Neuronal stem cell (in vitro differentiated cells): ENCODE results near the gene DLL3.
A peak's percentile ranks its signal among the peaks of the same experiment; 100 is the strongest.

Experiments
- DNase-seq: peaks from one replicate; pipeline ENCODE4 v3.0.0-alpha.2; 2013; ENCODE audit warnings: low spot score
- H2AFZ ChIP-seq: one replicate; pipeline ENCODE4 v1.6.1; 2013; ENCODE audit warnings: mild to moderate bottlenecking, low read length, inconsistent platforms
- H2AK5ac ChIP-seq: 2 replicates; pipeline ENCODE4 v1.6.1; 2013; ENCODE audit warnings: low read depth, mild to moderate bottlenecking, inconsistent platforms, low read length, moderate library complexity, mixed read lengths
- H2BK120ac ChIP-seq: 2 replicates; pipeline ENCODE4 v1.6.1; 2013; ENCODE audit warnings: low read depth, mild to moderate bottlenecking, inconsistent platforms, low read length, moderate library complexity, mixed read lengths
- H2BK12ac ChIP-seq: one replicate; pipeline ENCODE4 v1.6.1; 2013; ENCODE audit warnings: low read length, inconsistent platforms
- H2BK15ac ChIP-seq: 2 replicates; pipeline ENCODE4 v1.6.1; 2013; ENCODE audit warnings: mild to moderate bottlenecking, low read length, inconsistent platforms, mixed read lengths
- H2BK5ac ChIP-seq: one replicate; pipeline ENCODE4 v1.6.1; 2013; ENCODE audit warnings: inconsistent platforms, mild to moderate bottlenecking, low read length, moderate library complexity
- H3K14ac ChIP-seq: one replicate; pipeline ENCODE4 v1.6.1; 2013; ENCODE audit warnings: low read length, inconsistent platforms
- H3K18ac ChIP-seq: 2 replicates; pipeline ENCODE4 v1.6.1; 2013; ENCODE audit warnings: low read length, inconsistent platforms
- H3K23ac ChIP-seq: 2 replicates; pipeline ENCODE4 v1.6.1; 2013; ENCODE audit warnings: low read depth, mild to moderate bottlenecking, mixed read lengths, low read length, inconsistent platforms; ENCODE audit not compliant: poor library complexity
- H3K27ac ChIP-seq: replicated peaks from 3 replicates; pipeline ENCODE4 v1.5.1; 2013; ENCODE audit warnings: low read length, inconsistent platforms
- H3K27me3 ChIP-seq, 3 experiments: 2 replicates each; pipeline ENCODE4 v1.6.1; 2013; ENCODE audit warnings: low read length in 3 of 3, mild to moderate bottlenecking in 2 of 3, inconsistent platforms in 1 of 3, low read depth in 1 of 3, mixed read lengths in 1 of 3, moderate library complexity in 1 of 3; ENCODE audit not compliant: control insufficient read depth in 3 of 3, insufficient read depth in 3 of 3
- H3K36me3 ChIP-seq, 2 donors: replicated peaks in 1 of 2; 2 replicates each; pipeline ENCODE4 v1.6.1; 2013; ENCODE audit warnings: low read length in 2 of 2; ENCODE audit not compliant: control insufficient read depth in 2 of 2, insufficient read depth in 2 of 2
- H3K4ac ChIP-seq: 2 replicates; pipeline ENCODE4 v1.6.1; 2013; ENCODE audit warnings: inconsistent platforms, mild to moderate bottlenecking, low read length, moderate library complexity
- H3K4me1 ChIP-seq, 2 donors: 1 replicate in 1 of 2; 2 replicates in 1 of 2; pipeline ENCODE4 v1.6.1; 2013; ENCODE audit warnings: low read length in 2 of 2, low read depth in 1 of 2; ENCODE audit not compliant: control insufficient read depth in 2 of 2, insufficient read depth in 1 of 2
- H3K4me2 ChIP-seq: one replicate; pipeline ENCODE4 v1.6.1; 2013; ENCODE audit warnings: mild to moderate bottlenecking, low read length, inconsistent platforms; ENCODE audit not compliant: insufficient read depth, poor library complexity, severe bottlenecking
- H3K4me3 ChIP-seq, 2 donors: 2 replicates each; pipeline ENCODE4 v1.5.1; 2013; ENCODE audit warnings: low read length in 2 of 2, mild to moderate bottlenecking in 2 of 2, inconsistent platforms in 1 of 2, moderate library complexity in 1 of 2
- H3K79me1 ChIP-seq: one replicate; pipeline ENCODE4 v1.6.1; 2013; ENCODE audit warnings: low read depth, mild to moderate bottlenecking, inconsistent platforms, low read length, moderate library complexity
- H3K9ac ChIP-seq: one replicate; pipeline ENCODE4 v1.6.1; 2013; ENCODE audit warnings: mild to moderate bottlenecking, low read depth, low read length, inconsistent platforms; ENCODE audit not compliant: poor library complexity
- H3K9me3 ChIP-seq, 2 donors: replicated peaks in 1 of 2; 2 replicates each; pipeline versions ENCODE3 to v1.6.1; 2013; ENCODE audit warnings: low read length in 2 of 2, mild to moderate bottlenecking in 2 of 2, inconsistent platforms in 1 of 2, low read depth in 1 of 2, mixed read lengths in 1 of 2, moderate library complexity in 1 of 2; ENCODE audit not compliant: control insufficient read depth in 2 of 2, insufficient read depth in 1 of 2
- H4K8ac ChIP-seq: one replicate; pipeline ENCODE4 v1.6.1; 2013; ENCODE audit warnings: low read depth, mild to moderate bottlenecking, inconsistent platforms, low read length, moderate library complexity
- H4K91ac ChIP-seq: one replicate; pipeline ENCODE4 v1.6.1; 2013; ENCODE audit warnings: low read length, low read depth, mild to moderate bottlenecking, inconsistent platforms; ENCODE audit not compliant: poor library complexity
- WGBS, 2 donors: extraction: QIAGEN DNeasy Blood & Tissue Kit; methylation state at CpG; one replicate each; pipeline ENCODE4 v1.1.7; 2013; ENCODE audit warnings: missing lambda C conversion rate in 2 of 2, mixed read lengths in 1 of 2; ENCODE audit not compliant: insufficient read length in 2 of 2, insufficient replicate concordance in 1 of 2; ENCODE audit errors: extremely low coverage in 2 of 2; 5-methylcytosine and 5-hydroxymethylcytosine counted together

The DLL3 gene

GRCh38 chr19:39494661-39495060, 4.1 kb upstream of the DLL3 start:
- H2AK5ac ChIP-seq: no peak overlapping the region
- H3K23ac ChIP-seq: no peak overlapping the region
- no peak overlapping the region for H3K9ac ChIP-seq
- DNase-seq: no peak
- WGBS, 2 donors: no CpG with 5 or more reads among the region's 5 CpGs
- no peaks in the 10 kb centered on the region for H3K9me3 ChIP-seq
- H3K4me1 ChIP-seq: peaks cover 7 to 9% of the 10 kb centered on the region in 2 donors
- H3K27me3 ChIP-seq: peaks cover 9 to 18% (median 15%) of the 10 kb centered on the region in 3 experiments
- no peak overlapping the region for H4K91ac ChIP-seq
- H4K8ac ChIP-seq: no peak overlapping the region
- H3K27ac ChIP-seq: no peak overlapping the region
- no peak overlapping the region for H3K4me2 ChIP-seq
- H3K4me3 ChIP-seq: no peak overlapping the region
- no peak overlapping the region for H2BK5ac ChIP-seq
- H3K18ac ChIP-seq: no peak overlapping the region
- peaks cover 9 to 19% of the 10 kb centered on the region in 2 donors for H3K36me3 ChIP-seq
- no peak overlapping the region for H2BK120ac ChIP-seq
- no peak overlapping the region for H2AFZ ChIP-seq
- H3K79me1 ChIP-seq: no peaks in the 10 kb centered on the region
- H3K14ac ChIP-seq: no peak overlapping the region
- H2BK12ac ChIP-seq: no peak overlapping the region
- no peak overlapping the region for H3K4ac ChIP-seq
- no peak overlapping the region for H2BK15ac ChIP-seq

DNA sequence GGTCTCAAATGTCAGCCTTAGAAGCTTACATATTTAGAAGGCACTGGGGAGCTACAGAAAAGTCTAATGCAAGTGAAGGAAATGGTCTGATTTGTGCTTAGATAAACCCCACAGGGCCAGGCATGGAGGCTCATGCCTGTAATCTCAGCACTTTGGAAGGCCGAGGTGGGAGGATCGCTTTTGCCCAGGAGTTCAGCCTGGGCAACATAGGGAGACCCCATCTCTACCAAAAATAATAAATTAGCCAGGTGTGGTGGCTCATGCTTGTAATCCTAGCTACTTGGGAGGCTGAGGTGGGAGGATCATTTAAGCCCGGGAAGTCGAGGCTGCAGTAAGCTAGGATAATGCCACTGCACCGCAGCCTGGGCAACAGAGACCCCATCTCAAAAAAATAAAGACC, 2.7 kb upstream of the DLL3 start:
- peaks cover 3 to 11% of the 10 kb centered on the region in 2 donors for H3K36me3 ChIP-seq
- H3K18ac ChIP-seq: no peak overlapping the region
- no peak overlapping the region for H3K4ac ChIP-seq
- H3K9me3 ChIP-seq: no peaks in the 10 kb centered on the region
- H3K4me1 ChIP-seq: peaks cover 7 to 9% of the 10 kb centered on the region in 2 donors
- H3K27me3 ChIP-seq: peaks cover 11 to 28% (median 26%) of the 10 kb centered on the region in 3 experiments
- no peak overlapping the region for H2BK15ac ChIP-seq
- H3K4me2 ChIP-seq: no peak overlapping the region
- H2BK120ac ChIP-seq: no peak overlapping the region
- no peak overlapping the region for H3K14ac ChIP-seq
- H3K9ac ChIP-seq: no peak overlapping the region
- no peaks in the 10 kb centered on the region for H3K79me1 ChIP-seq
- no CpG with 5 or more reads among the region's 5 CpGs for WGBS, 2 donors
- no peak for DNase-seq
- peak overlapping the region; percentile 6 for H4K8ac ChIP-seq
- no peak overlapping the region for H3K27ac ChIP-seq
- no peak overlapping the region for H3K23ac ChIP-seq
- H2AFZ ChIP-seq: no peak overlapping the region
- H3K4me3 ChIP-seq: no peak overlapping the region
- no peak overlapping the region for H2BK5ac ChIP-seq
- H2BK12ac ChIP-seq: no peak overlapping the region
- H4K91ac ChIP-seq: no peak overlapping the region
- H2AK5ac ChIP-seq: no peak overlapping the region

- no CpG with 5 or more reads among the region's 7 CpGs for WGBS, 2 donors
- no peak overlapping the region for H3K14ac ChIP-seq
- H2BK15ac ChIP-seq: no peak overlapping the region
- H2AK5ac ChIP-seq: no peak overlapping the region
- H3K79me1 ChIP-seq: no peaks in the 10 kb centered on the region
- no peak overlapping the region for H2BK5ac ChIP-seq
- H3K9me3 ChIP-seq: peaks cover 0 to 3% of the 10 kb centered on the region in 2 donors
- no peak overlapping the region for H3K18ac ChIP-seq
- H2BK12ac ChIP-seq: no peak overlapping the region
- no peak overlapping the region for H3K4ac ChIP-seq
- H4K8ac ChIP-seq: no peak overlapping the region
- no peaks in the 10 kb centered on the region for H3K36me3 ChIP-seq
- H3K4me3 ChIP-seq: peak overlapping the region in 1 of 2 donors; percentile 43
- peaks cover 11 to 36% (median 26%) of the 10 kb centered on the region in 3 experiments for H3K27me3 ChIP-seq
- no peak overlapping the region for H4K91ac ChIP-seq
- H3K23ac ChIP-seq: no peak overlapping the region
- peaks cover 7 to 9% of the 10 kb centered on the region in 2 donors for H3K4me1 ChIP-seq
- H3K9ac ChIP-seq: no peak overlapping the region
- H3K4me2 ChIP-seq: peak overlapping the region; percentile 86
- no peak for DNase-seq
- no peak overlapping the region for H3K27ac ChIP-seq
- no peak overlapping the region for H2BK120ac ChIP-seq
- peak overlapping the region; percentile 85 for H2AFZ ChIP-seq
These were observed 1.1 kb upstream of the DLL3 start for GRCh38 chr19:39497701-39497995.

- peak overlapping the region; percentile 43 to 70 for H3K4me3 ChIP-seq
These were observed 550 bp upstream of the DLL3 start for GRCh38 chr19:39497996-39498797.

More at GRCh38 chr19:39497996-39498797, 550 bp upstream of the DLL3 start:
- Histone ChIP-seq H3K23ac (peak overlapping the region; percentile 66), H2BK15ac (peak overlapping the region; percentile 5), H3K9ac (peak overlapping the region; percentile 50), H4K91ac (no peak overlapping the region), H3K4ac (no peak overlapping the region), H2BK12ac (no peak overlapping the region), H3K18ac (peak overlapping the region; percentile 76), H2AK5ac (no peak overlapping the region), H3K79me1 (no peaks in the 10 kb centered on the region), H3K27me3 (peaks cover 11 to 39% (median 26%) of the 10 kb centered on the region in 3 experiments), H3K4me2 (peak overlapping the region; percentile 86), H3K36me3 (no peaks in the 10 kb centered on the region), H3K4me1 (peaks cover 7 to 9% of the 10 kb centered on the region in 2 donors), H2BK5ac (no peak overlapping the region), H4K8ac (no peak overlapping the region), H3K27ac (no peak overlapping the region), H3K9me3 (peaks cover 0 to 4% of the 10 kb centered on the region in 2 donors), H2AFZ (peak overlapping the region; percentile 85), H3K14ac (no peak overlapping the region), H2BK120ac (peak overlapping the region; percentile 10)
- peak; percentile 60 for DNase-seq
- no CpG with 5 or more reads among the region's 40 CpGs for WGBS, 2 donors
